22Rv1 (cell line): ENCODE results near the gene IGFBP7.

Source experiments
- CTCF ChIP-seq: fragments of 450-650 bp; IDR thresholded peaks from 2 replicates; pipeline ENCODE4 v1.5.1; 2017; ENCODE audit warnings: mild to moderate bottlenecking
- ZFX ChIP-seq: fragments of 450-650 bp; IDR thresholded peaks from 2 replicates; pipeline ENCODE4 v1.6.1; 2017; ENCODE audit warnings: antibody characterized with exemption, borderline replicate concordance

GRCh38 chr4:57154926-57155325 lies 44.7 kb upstream of the IGFBP7 start:
- no peak for TF ChIP-seq CTCF
- TF ChIP-seq ZFX, result no peak
